HG03196 (cell line): ENCODE measurements around the gene RNF5.
"Not testable (repeated sequence)": the region's sequence is repeated elsewhere in the genome, so short reads cannot be mapped to it uniquely, and the experiment has no call there.

ENCODE experiments used
- ATAC-seq: cut with Tn5 transposase; IDR thresholded peaks from one replicate; pipeline ENCODE4 v1.9.1; 2021; ENCODE audit not compliant: unreplicated experiment

RNF5 gene, protein sequence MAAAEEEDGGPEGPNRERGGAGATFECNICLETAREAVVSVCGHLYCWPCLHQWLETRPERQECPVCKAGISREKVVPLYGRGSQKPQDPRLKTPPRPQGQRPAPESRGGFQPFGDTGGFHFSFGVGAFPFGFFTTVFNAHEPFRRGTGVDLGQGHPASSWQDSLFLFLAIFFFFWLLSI

GRCh38 chr6:32177788-32178546 lies at the start of gene RNF5:
RNF5 (plus strand) TSS chr6:32178405; CDS start chr6:32178512, 107 bp downstream.
- ATAC-seq: peak; percentile 74

GRCh38 chr6:32128751-32129296 lies 49.4 kb upstream of the RNF5 start:
- no peak for ATAC-seq

DNA sequence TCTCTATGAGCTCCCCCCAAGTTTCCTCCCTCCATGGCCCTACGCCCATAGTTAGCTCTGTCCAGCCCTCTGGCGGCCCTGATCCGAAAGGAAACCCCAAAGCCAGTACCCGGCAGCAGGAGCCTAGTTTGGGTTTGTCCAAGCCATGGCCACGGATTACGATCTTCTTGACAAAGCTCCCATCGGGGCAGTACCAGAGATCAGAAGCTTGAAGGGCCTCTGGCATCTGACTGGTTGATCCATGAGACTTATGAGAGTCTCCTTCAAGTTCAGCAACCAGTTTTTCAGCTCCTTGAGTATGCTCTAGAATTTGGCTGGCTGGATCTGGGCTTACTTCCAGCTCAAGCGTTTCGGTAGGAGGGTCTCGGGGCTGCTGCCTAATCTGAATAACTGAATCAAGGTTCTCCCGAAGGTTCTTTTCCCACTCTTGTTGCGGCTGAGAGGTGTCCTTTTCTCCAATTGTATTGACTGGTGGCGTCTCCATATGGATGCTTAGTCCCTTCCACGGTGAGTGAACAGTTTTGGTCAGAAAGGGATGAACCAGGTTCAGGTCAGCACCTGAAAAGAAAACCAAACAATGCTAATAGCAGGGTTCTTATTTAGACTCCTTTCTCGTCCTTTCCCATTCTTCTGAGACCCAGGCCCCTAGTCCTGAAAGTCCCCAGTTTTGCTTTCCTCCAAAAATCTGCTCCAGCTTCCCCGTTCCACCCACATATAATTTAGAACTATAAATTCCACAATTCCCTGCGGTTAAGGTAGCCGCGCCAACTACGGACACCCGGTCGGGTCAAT lies 48.7 kb upstream of the RNF5 start:
- ATAC-seq: no peak

DNA sequence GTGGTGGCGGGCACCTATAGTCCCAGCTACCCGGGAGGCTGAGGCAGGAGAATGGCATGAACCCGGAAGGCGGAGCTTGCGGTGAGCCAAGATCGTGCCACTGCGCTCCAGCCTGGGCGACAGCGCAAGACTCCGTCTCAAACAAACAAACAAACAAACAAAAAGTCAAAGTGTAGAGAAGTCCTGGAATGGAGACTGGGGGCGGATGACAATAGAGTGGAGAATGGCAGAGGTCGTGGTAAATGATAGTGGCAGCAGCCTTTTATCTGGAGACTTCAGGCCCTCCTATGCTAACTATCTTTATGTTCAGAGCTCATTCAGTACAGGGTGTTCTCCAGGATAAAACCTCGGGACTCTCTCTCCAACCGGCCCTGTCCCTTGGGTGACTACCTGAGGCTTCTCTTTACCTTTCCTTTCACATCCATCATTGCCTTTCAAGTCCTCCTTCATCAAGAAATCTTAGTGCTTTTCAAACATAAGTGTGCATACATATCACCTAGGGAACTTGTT lies 46.7 kb upstream of the RNF5 start:
- ATAC-seq: no peak

- no peak for ATAC-seq
Measured at GRCh38 chr6:32132110-32132509, 46.1 kb upstream of the RNF5 start.

- ATAC-seq: no peak
Measured at GRCh38 chr6:32133786-32134185, 44.4 kb upstream of the RNF5 start.

DNA sequence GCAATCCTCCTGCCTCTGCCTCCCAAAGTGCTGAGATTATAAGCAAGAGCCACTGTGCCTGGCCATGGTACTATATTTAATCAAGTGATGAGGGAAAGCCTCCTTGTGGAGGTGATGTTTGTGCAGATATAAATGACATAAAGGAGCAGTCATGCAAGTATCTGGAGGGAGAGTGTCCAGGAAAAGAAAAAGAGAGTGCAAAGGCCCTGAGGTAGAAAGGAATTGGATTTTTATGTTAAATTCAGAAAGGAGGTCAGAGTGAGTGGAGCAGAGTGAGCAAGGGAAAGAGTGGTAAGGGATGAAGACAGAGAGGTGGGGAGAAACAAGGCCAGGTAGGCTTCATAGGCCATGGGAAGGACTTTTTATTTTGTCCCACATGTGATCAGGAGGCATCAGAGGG lies 40.8 kb upstream of the RNF5 start:
- no peak for ATAC-seq

GRCh38 chr6:32139590-32139989 lies 38.6 kb upstream of the RNF5 start:
- ATAC-seq: no peak

DNA sequence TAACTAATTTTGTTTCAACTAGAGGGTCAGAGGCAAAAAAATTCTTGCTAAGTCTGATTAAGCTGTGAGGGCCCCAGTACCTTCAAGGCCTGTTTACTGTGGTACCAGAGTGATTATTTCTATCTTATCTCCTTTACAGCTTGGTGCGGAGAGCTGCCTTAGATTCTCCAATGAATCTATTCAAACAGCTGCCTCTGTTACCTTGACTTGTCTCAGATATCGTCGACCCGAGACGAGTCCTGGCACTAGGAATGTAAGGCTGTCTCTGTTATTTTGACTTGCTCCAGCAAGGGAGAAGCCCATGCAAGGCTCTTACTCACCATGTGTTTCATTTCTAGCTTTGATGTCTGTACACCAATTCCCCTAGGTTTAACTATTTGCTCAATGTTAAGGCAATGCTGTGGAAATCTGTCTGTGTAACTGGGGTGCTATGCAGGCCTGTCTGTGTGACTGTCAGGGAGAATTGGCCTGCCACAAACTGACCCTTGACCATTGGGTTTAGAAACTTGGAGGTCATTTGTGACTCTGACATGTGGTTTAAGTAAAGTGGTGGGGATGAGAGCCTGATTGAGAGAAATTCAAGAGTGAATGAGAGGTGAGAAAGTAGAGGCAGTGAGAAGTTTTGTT lies 37.7 kb upstream of the RNF5 start:
- no peak for ATAC-seq

GRCh38 chr6:32144238-32144637 lies 34.0 kb upstream of the RNF5 start:
- not testable (repeated sequence) for ATAC-seq

- no peak for ATAC-seq
Measured at GRCh38 chr6:32146287-32146686, 31.9 kb upstream of the RNF5 start.

- no peak for ATAC-seq
Measured at GRCh38 chr6:32146687-32147086, 31.5 kb upstream of the RNF5 start.

DNA sequence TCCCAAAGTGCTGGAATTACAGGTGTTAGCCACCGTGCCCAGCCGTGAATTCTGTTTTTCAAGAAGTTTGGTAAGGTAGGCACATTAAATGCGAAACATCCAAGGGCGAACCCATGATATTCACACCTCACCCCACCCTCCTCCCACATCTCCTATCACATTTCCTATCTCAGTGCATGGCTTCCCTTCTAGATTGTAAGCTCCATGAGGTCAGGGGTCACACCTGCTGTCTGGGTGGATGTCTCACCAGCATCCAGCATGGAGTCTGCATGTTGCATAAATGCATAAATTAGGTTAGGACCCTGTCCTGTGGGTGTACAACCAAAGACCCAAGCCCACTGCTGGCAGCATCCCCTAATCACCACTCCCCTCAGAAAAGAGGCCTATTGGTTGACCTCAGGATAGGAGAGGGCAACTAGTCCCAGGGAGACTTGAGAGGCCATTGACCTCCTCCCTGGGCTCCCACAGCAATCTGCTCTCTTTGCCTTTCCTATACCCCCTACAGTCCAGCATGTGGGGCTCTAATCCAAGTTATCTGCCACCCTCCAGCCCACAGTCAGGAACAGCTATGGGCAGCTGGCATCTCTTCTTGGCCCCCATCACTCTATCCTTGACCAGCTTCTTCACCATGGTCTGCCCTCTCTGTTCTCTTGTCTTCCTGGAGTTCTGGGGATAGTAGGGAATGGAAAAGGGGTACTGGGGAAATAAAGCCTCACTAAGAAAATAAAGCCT lies 30.6 kb upstream of the RNF5 start:
- ATAC-seq: no peak

GRCh38 chr6:32148289-32149091 lies 29.7 kb upstream of the RNF5 start:
- no peak for ATAC-seq

- ATAC-seq: no peak
Measured at GRCh38 chr6:32149092-32149755, 29.0 kb upstream of the RNF5 start.

- no peak for ATAC-seq
Measured at GRCh38 chr6:32149932-32150870, 28.0 kb upstream of the RNF5 start.

- no peak for ATAC-seq
Measured at GRCh38 chr6:32151181-32151862, 26.9 kb upstream of the RNF5 start.
